ENCODE results near the gene LUC7L3. TPM values are rescaled to one million over a fixed set of nuclear protein-coding genes. Genes with fewer than 3 reads are reported as not detected.
"Not testable (repeated sequence)": the region's sequence is repeated elsewhere in the genome, so short reads cannot be mapped to it uniquely, and the experiment has no call there.

The LUC7L3 gene
- total RNA-seq, 2 donors from 2014 or later = 122 to 169 TPM

- H3K4me3 Mint-ChIP-seq = no peak overlapping the region
- H3K9me3 Mint-ChIP-seq = no peaks in the 10 kb centered on the region
- no peaks in the 10 kb centered on the region for H3K27me3 Mint-ChIP-seq (ENCODE audit: insufficient read depth)
- H3K9ac ChIP-seq (ENCODE audit: extremely low read depth, low read length, poor library complexity, severe bottlenecking) = no peak overlapping the region
- H3K4me1 Mint-ChIP-seq = peaks cover 11% of the 10 kb centered on the region
- no peaks in the 10 kb centered on the region for H3K4me1 ChIP-seq (ENCODE audit: control insufficient read depth, insufficient read depth, low read length)
- H3K27me3 ChIP-seq (ENCODE audit: control insufficient read depth, insufficient read depth, low read length, poor library complexity, severe bottlenecking) = no peaks in the 10 kb centered on the region
- peak overlapping the region; percentile 65 for H3K27ac Mint-ChIP-seq
- 95 to 98% methylated on average over 3 of the region's 3 CpGs for whole genome bisulfite sequencing, 2 experiments (ENCODE audit: insufficient coverage in 1 of 2, insufficient read length in 1 of 2)
- no peak for DNase-seq
- no peak overlapping the region for H3K27ac ChIP-seq (ENCODE audit: low read depth, low read length)
- no peaks in the 10 kb centered on the region for H3K9me3 ChIP-seq (ENCODE audit: control insufficient read depth, low read length)
- no peak overlapping the region for H3K4me3 ChIP-seq (ENCODE audit: low read length)
- TF ChIP-seq CTCF (conservative IDR thresholded peaks at IDR 0.05) = no peak
- peaks cover 43% of the 10 kb centered on the region for H3K36me3 ChIP-seq (ENCODE audit: control insufficient read depth, insufficient read depth, low read length)
- peaks cover 37% of the 10 kb centered on the region for H3K36me3 Mint-ChIP-seq (ENCODE audit: low read depth)
Observed at GRCh38 chr17:50703162-50703561, 16.2 kb upstream of the LUC7L3 start.

- no peak for TF ChIP-seq CTCF (conservative IDR thresholded peaks at IDR 0.05)
- 0% methylated on average over 27 to 74 of the region's 74 CpGs for WGBS, 2 experiments (ENCODE audit: insufficient coverage in 1 of 2, insufficient read length in 1 of 2)
- Mint-ChIP-seq H3K4me3 (peak within 1 kb of the TSS; percentile 84), H3K4me1 (peaks cover 27% of the 10 kb centered on the region), H3K9me3 (no peaks in the 10 kb centered on the region), H3K36me3 (ENCODE audit: low read depth) (peaks cover 20% of the 10 kb centered on the region), H3K27me3 (ENCODE audit: insufficient read depth) (no peaks in the 10 kb centered on the region), H3K27ac (peak within 1 kb of the TSS; percentile 96)
- peak; percentile 93 for DNase-seq
- H3K27me3 ChIP-seq (ENCODE audit: control insufficient read depth, insufficient read depth, low read length, poor library complexity, severe bottlenecking) = no peaks in the 10 kb centered on the region
- peaks cover 11% of the 10 kb centered on the region for H3K36me3 ChIP-seq (ENCODE audit: control insufficient read depth, insufficient read depth, low read length)
- peak within 1 kb of the TSS; percentile 82 for H3K27ac ChIP-seq (ENCODE audit: low read depth, low read length)
- H3K4me1 ChIP-seq (ENCODE audit: control insufficient read depth, insufficient read depth, low read length) = peaks cover 3% of the 10 kb centered on the region
- no peaks in the 10 kb centered on the region for H3K9me3 ChIP-seq (ENCODE audit: control insufficient read depth, low read length)
- H3K9ac ChIP-seq (ENCODE audit: extremely low read depth, low read length, poor library complexity, severe bottlenecking) = peak within 1 kb of the TSS; percentile 70
- peak within 1 kb of the TSS; percentile 94 for H3K4me3 ChIP-seq (ENCODE audit: low read length)
Observed at GRCh38 chr17:50707289-50708049, 11.9 kb upstream of the LUC7L3 start, which contains the start of gene ANKRD40. ANKRD40 (minus strand) TSS chr17:50707914; CDS start chr17:50707654, 260 bp downstream.

- H3K9me3 ChIP-seq (ENCODE audit: control insufficient read depth, low read length) = no peaks in the 10 kb centered on the region
- no peaks in the 10 kb centered on the region for H3K27me3 ChIP-seq (ENCODE audit: control insufficient read depth, insufficient read depth, low read length, poor library complexity, severe bottlenecking)
- Mint-ChIP-seq H3K9me3 (no peaks in the 10 kb centered on the region), H3K4me1 (peaks cover 26% of the 10 kb centered on the region), H3K27ac (peak overlapping the region; percentile 95), H3K4me3 (peak overlapping the region; percentile 84), H3K36me3 (ENCODE audit: low read depth) (peaks cover 18% of the 10 kb centered on the region), H3K27me3 (ENCODE audit: insufficient read depth) (no peaks in the 10 kb centered on the region)
- WGBS, 2 experiments (ENCODE audit: insufficient coverage in 1 of 2, insufficient read length in 1 of 2) = 55 to 59% methylated on average over 4 to 6 of the region's 6 CpGs
- peaks cover 3% of the 10 kb centered on the region for H3K4me1 ChIP-seq (ENCODE audit: control insufficient read depth, insufficient read depth, low read length)
- peaks cover 5% of the 10 kb centered on the region for H3K36me3 ChIP-seq (ENCODE audit: control insufficient read depth, insufficient read depth, low read length)
- H3K4me3 ChIP-seq (ENCODE audit: low read length) = peak overlapping the region; percentile 94
- peak; percentile 52 for DNase-seq
- no peak for TF ChIP-seq CTCF (conservative IDR thresholded peaks at IDR 0.05)
- H3K9ac ChIP-seq (ENCODE audit: extremely low read depth, low read length, poor library complexity, severe bottlenecking) = peak overlapping the region; percentile 61
- H3K27ac ChIP-seq (ENCODE audit: low read depth, low read length) = peak overlapping the region; percentile 82
Observed at GRCh38 chr17:50708050-50709000, 11.1 kb upstream of the LUC7L3 start.

GRCh38 chr17:50709053-50709452, 10.3 kb upstream of the LUC7L3 start:
- 85 to 99% methylated on average over 4 of the region's 4 CpGs for WGBS, 2 experiments (ENCODE audit: insufficient coverage in 1 of 2, insufficient read length in 1 of 2)
- not testable (repeated sequence) for H3K9me3 ChIP-seq (ENCODE audit: control insufficient read depth, low read length)

More at GRCh38 chr17:50709053-50709452, 10.3 kb upstream of the LUC7L3 start:
- H3K27ac ChIP-seq (ENCODE audit: low read depth, low read length); H3K4me1 ChIP-seq (ENCODE audit: control insufficient read depth, insufficient read depth, low read length); H3K9ac ChIP-seq (ENCODE audit: extremely low read depth, low read length, poor library complexity, severe bottlenecking); H3K27ac Mint-ChIP-seq; H3K9me3 Mint-ChIP-seq; H3K27me3 ChIP-seq (ENCODE audit: control insufficient read depth, insufficient read depth, low read length, poor library complexity, severe bottlenecking); H3K4me3 Mint-ChIP-seq; H3K36me3 ChIP-seq (ENCODE audit: control insufficient read depth, insufficient read depth, low read length); H3K27me3 Mint-ChIP-seq (ENCODE audit: insufficient read depth); H3K4me3 ChIP-seq (ENCODE audit: low read length): not testable (repeated sequence)
- DNase-seq = peak; percentile 40
- peaks cover 11% of the 10 kb centered on the region for H3K36me3 Mint-ChIP-seq (ENCODE audit: low read depth)
- peaks cover 19% of the 10 kb centered on the region for H3K4me1 Mint-ChIP-seq

All from endodermal cell (in vitro differentiated cells).